Vagina (tissue), 2 donors: Measurements from ENCODE around the gene LRRC4C.

Experiments used
- POLR2AphosphoS5 ChIP-seq, 2 donors: sonication (generic); formaldehyde crosslinking; IDR thresholded peaks; one replicate each; pipeline ENCODE4 v1.9.0; 2017; ENCODE audit warnings: antibody characterized with exemption in 2 of 2, mild to moderate bottlenecking in 2 of 2, low read depth in 1 of 2; ENCODE audit not compliant: insufficient read depth in 1 of 2
- TF ChIP-seq, protein P1 (sequence below), 3 experiments: fragments of 450-650 bp in 2 of 3; fragments of 200-600 bp in 1 of 3; sonication (generic) in 1 of 3; IDR thresholded peaks; one replicate each; pipeline ENCODE4 v1.5.1; 2017 to 2019; ENCODE audit warnings: antibody characterized with exemption in 3 of 3, mild to moderate bottlenecking in 2 of 3, moderate library complexity in 2 of 3

DNA sequence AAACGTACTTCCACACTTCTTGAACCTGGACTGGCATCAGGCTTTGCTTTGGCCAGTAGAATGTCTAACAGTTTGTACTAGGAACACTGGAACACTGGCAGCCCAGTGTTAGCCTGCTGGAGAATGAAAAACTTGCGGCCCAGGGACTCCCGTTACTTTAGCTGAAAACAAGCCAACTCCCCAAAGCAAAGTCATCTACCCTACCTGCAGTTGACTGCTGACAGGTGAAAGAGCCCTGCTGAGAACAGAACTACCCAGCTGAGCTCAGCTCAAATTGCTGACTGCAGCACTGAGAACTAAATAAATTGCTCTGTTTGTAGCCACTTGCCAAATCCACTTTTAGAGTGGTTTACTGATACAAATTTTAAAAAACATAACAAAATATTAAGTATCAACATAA, 342.5 kb downstream of the LRRC4C start:
- TF ChIP-seq, protein P1, sequence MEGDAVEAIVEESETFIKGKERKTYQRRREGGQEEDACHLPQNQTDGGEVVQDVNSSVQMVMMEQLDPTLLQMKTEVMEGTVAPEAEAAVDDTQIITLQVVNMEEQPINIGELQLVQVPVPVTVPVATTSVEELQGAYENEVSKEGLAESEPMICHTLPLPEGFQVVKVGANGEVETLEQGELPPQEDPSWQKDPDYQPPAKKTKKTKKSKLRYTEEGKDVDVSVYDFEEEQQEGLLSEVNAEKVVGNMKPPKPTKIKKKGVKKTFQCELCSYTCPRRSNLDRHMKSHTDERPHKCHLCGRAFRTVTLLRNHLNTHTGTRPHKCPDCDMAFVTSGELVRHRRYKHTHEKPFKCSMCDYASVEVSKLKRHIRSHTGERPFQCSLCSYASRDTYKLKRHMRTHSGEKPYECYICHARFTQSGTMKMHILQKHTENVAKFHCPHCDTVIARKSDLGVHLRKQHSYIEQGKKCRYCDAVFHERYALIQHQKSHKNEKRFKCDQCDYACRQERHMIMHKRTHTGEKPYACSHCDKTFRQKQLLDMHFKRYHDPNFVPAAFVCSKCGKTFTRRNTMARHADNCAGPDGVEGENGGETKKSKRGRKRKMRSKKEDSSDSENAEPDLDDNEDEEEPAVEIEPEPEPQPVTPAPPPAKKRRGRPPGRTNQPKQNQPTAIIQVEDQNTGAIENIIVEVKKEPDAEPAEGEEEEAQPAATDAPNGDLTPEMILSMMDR (IDR thresholded peaks at IDR 0.05) = no peak
- no peak for TF ChIP-seq POLR2AphosphoS5 (IDR thresholded peaks at IDR 0.05; ENCODE audit: insufficient read depth in 1 of 2, low read depth in 1 of 2)
